PC-3 (cell line): ENCODE measurements around the gene HMCN2. TPM values are rescaled to one million over a fixed set of nuclear protein-coding genes. Genes with fewer than 3 reads are reported as not detected.
A peak's percentile ranks its signal among the peaks of the same experiment; 100 is the strongest.

Experiments
- ATAC-seq: fragments of 200-7000 bp; cut with Tn5 transposase; 2 replicates; pipeline ENCODE4 v1.9.1; 2020; ENCODE audit warnings: mild to moderate bottlenecking, moderate library complexity
- BruUV-seq: library from RNA; stranded (reverse); fragments of 400-500 nt; replicated peaks from 2 replicates; lab custom pipeline; 2021; lab: Mats Ljungman, UMichigan
- CTCF ChIA-PET: fragments of 300-600 bp; sonication (Branson Sonifier 250); formaldehyde crosslinking; loops from one replicate; lab custom pipeline; 2022; ENCODE audit warnings: antibody characterized with exemption; lab: Charles Lee
- POLR2A ChIA-PET: fragments of 300-600 bp; sonication (Branson Sonifier 250); formaldehyde crosslinking; loops from one replicate; lab custom pipeline; 2022; ENCODE audit warnings: antibody characterized with exemption; ENCODE audit not compliant: unreplicated experiment; lab: Charles Lee
- DNase-seq: peaks from one replicate; pipeline ENCODE4 v3.0.0-alpha.2; 2015
- H2AFZ ChIP-seq: fragments of 300-600 bp; sonication (generic); 2 replicates; pipeline ENCODE4 v1.6.0; 2016; ENCODE audit warnings: antibody characterized with exemption, low read length
- H3F3A ChIP-seq: fragments of 300-600 bp; sonication (generic); one replicate; pipeline ENCODE4 v1.6.0; 2017; ENCODE audit warnings: antibody characterized with exemption, low read length, control low read depth, mild to moderate bottlenecking; ENCODE audit not compliant: unreplicated experiment
- H3K27ac ChIP-seq: fragments of 300-600 bp; sonication (generic); 2 replicates; pipeline ENCODE4 v1.5.1; 2016; ENCODE audit warnings: mild to moderate bottlenecking, low read length
- H3K27me3 ChIP-seq: fragments of 300-600 bp; sonication (generic); 2 replicates; pipeline ENCODE4 v1.6.1; 2016; ENCODE audit warnings: low read length, mixed read lengths
- H3K36me3 ChIP-seq: fragments of 300-600 bp; sonication (generic); 2 replicates; pipeline ENCODE4 v1.6.1; 2016; ENCODE audit warnings: low read depth, mixed run types, low read length, mixed read lengths
- H3K4me1 ChIP-seq: fragments of 300-600 bp; sonication (generic); 2 replicates; pipeline ENCODE4 v1.5.1; 2016; ENCODE audit warnings: low read length; ENCODE audit not compliant: insufficient read depth
- H3K4me2 ChIP-seq: fragments of 300-600 bp; sonication (generic); 2 replicates; pipeline ENCODE4 v1.6.0; 2016; ENCODE audit warnings: low read length
- H3K4me3 ChIP-seq: fragments of 300-600 bp; sonication (generic); 2 replicates; pipeline ENCODE4 v1.5.1; 2016; ENCODE audit warnings: mild to moderate bottlenecking, low read length, mixed read lengths
- H3K79me2 ChIP-seq: fragments of 300-600 bp; sonication (generic); 2 replicates; pipeline ENCODE4 v1.6.1; 2017; ENCODE audit warnings: low read length, mixed read lengths
- H3K9ac ChIP-seq: fragments of 300-600 bp; sonication (generic); 2 replicates; pipeline ENCODE4 v1.6.0; 2016; ENCODE audit warnings: mild to moderate bottlenecking, low read length
- H3K9me2 ChIP-seq: fragments of 300-600 bp; sonication (generic); replicated peaks from 2 replicates; pipeline ENCODE4 v1.6.1; 2016; ENCODE audit warnings: mixed run types, low read length, mixed read lengths
- H3K9me3 ChIP-seq: fragments of 300-600 bp; sonication (generic); 2 replicates; pipeline ENCODE4 v1.6.1; 2016; ENCODE audit warnings: low read length, mixed read lengths
- H4K20me1 ChIP-seq: fragments of 300-600 bp; sonication (generic); 2 replicates; pipeline ENCODE4 v1.6.1; 2016; ENCODE audit warnings: low read length, mixed read lengths
- EZH2 ChIP-seq: fragments of 300-600 bp; sonication (generic); IDR thresholded peaks from one replicate; pipeline ENCODE4 v1.6.1; 2017; ENCODE audit warnings: antibody characterized with exemption, mild to moderate bottlenecking, low read length; ENCODE audit not compliant: unreplicated experiment
- EZH2phosphoT487 ChIP-seq: fragments of 300-600 bp; sonication (generic); IDR thresholded peaks from 2 replicates; pipeline ENCODE4 v1.6.1; 2018; ENCODE audit warnings: mild to moderate bottlenecking, antibody characterized with exemption, low read length, borderline replicate concordance
- intact Hi-C: fragments of 100-400 bp; cut with micrococcal nuclease; formaldehyde crosslinking; loops from 2 replicates; pipeline ENCODE4 v1.9.0; 2023
- total RNA-seq: library from RNA; depleted of rRNA; stranded (reverse); fragments of >200 nt; gene quantifications from 2 replicates; pipeline ENCODE4 v1.2.3, GENCODE V29; 2014
- TF ChIP-seq, protein P1 (sequence below): fragments of 300-600 bp; sonication (generic); conservative IDR thresholded peaks from 2 replicates; pipeline ENCODE4 v1.5.1; 2017; ENCODE audit warnings: antibody characterized with exemption, low read depth, mild to moderate bottlenecking, low read length

The HMCN2 gene
- total RNA-seq, 1 experiment from 2014 or later, result 0.11 TPM

- TF ChIP-seq, protein P1, sequence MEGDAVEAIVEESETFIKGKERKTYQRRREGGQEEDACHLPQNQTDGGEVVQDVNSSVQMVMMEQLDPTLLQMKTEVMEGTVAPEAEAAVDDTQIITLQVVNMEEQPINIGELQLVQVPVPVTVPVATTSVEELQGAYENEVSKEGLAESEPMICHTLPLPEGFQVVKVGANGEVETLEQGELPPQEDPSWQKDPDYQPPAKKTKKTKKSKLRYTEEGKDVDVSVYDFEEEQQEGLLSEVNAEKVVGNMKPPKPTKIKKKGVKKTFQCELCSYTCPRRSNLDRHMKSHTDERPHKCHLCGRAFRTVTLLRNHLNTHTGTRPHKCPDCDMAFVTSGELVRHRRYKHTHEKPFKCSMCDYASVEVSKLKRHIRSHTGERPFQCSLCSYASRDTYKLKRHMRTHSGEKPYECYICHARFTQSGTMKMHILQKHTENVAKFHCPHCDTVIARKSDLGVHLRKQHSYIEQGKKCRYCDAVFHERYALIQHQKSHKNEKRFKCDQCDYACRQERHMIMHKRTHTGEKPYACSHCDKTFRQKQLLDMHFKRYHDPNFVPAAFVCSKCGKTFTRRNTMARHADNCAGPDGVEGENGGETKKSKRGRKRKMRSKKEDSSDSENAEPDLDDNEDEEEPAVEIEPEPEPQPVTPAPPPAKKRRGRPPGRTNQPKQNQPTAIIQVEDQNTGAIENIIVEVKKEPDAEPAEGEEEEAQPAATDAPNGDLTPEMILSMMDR, result no peak
- no peak for TF ChIP-seq EZH2
- no peak for TF ChIP-seq EZH2phosphoT487
- no peak overlapping the region for H3K27ac ChIP-seq
- intact Hi-C loops, result loop anchor here (5.0 kb wide), 1 partner anchor 117 kb away; the partner anchor contains the start of gene FUBP3
- H3K36me3 ChIP-seq, result no peaks in the 10 kb centered on the region
- H3F3A ChIP-seq, result no peaks in the 10 kb centered on the region
- H3K79me2 ChIP-seq, result no peaks in the 10 kb centered on the region
- no peaks in the 10 kb centered on the region for H3K27me3 ChIP-seq
- H3K4me3 ChIP-seq, result no peak overlapping the region
- H3K9me3 ChIP-seq, result no peaks in the 10 kb centered on the region
- no peaks in the 10 kb centered on the region for H4K20me1 ChIP-seq
- no peak overlapping the region for H2AFZ ChIP-seq
- ATAC-seq, result no peak
- H3K9ac ChIP-seq, result no peak overlapping the region
- H3K4me1 ChIP-seq, result no peaks in the 10 kb centered on the region
- no peak overlapping the region for H3K4me2 ChIP-seq
- no TSS peak for BruUV-seq
- ChIA-PET CTCF (interaction anchor here (0.6 to 1.0 kb wide), 4 partner anchors 40 to 224 kb away, joined by 4 to 6 read pairs (median 6); no protein-coding TSS in a partner anchor), POLR2A (no interaction called here)
- no peaks in the 10 kb centered on the region for H3K9me2 ChIP-seq
- DNase-seq, result no peak
Measured at GRCh38 chr9:130459941-130460669, 194.5 kb downstream of the HMCN2 start.

DNA sequence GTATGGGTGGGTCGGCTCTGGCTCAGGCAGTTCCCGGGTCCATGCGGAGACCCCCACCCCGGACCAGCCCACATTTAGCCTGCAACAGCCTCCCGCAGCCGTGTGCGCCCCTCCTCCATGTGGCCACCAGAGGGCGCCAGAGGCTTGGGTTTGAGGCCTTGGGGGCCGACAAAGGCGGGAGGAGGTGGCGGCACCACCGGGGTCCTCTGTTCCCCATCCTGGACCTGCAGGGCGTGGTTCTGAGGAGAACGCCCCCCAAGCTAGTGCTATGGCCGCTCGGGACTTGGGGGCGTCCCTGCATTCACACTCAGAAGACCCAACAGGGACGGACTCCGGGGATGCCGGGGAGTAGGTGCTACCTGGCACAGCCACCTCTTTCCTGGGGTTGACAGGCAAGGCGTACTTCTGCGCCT is 195.7 kb downstream of the HMCN2 start:
- Histone ChIP-seq H3K27ac (no peak overlapping the region), H3K79me2 (no peaks in the 10 kb centered on the region), H3K9me2 (no peaks in the 10 kb centered on the region), H2AFZ (0 out of 2 replicates have a peak overlapping the region, but pooled peaks have one; percentile 26), H3K4me3 (no peak overlapping the region), H3K27me3 (no peaks in the 10 kb centered on the region), H3K36me3 (no peaks in the 10 kb centered on the region), H3K4me2 (peak overlapping the region; percentile 39), H3K9me3 (no peaks in the 10 kb centered on the region), H3K9ac (no peak overlapping the region), H4K20me1 (no peaks in the 10 kb centered on the region), H3F3A (no peaks in the 10 kb centered on the region), H3K4me1 (no peaks in the 10 kb centered on the region)
- peak; percentile 59 for ATAC-seq
- CTCF ChIA-PET, result interaction anchor here (1.0 kb wide), 1 partner anchor 39 kb away, joined by 4 read pairs; no protein-coding TSS in a partner anchor
- TF ChIP-seq, protein P1, result peak; percentile 74
- no peak for TF ChIP-seq EZH2phosphoT487
- TF ChIP-seq EZH2, result no peak
- no TSS peak for BruUV-seq
- peak; percentile 60 for DNase-seq
- intact Hi-C loops, result loop anchor here (1.0 to 5.0 kb wide), 2 partner anchors 116 to 221 kb away; partner anchors contain the start of gene FUBP3
- POLR2A ChIA-PET, result no interaction called here

DNA sequence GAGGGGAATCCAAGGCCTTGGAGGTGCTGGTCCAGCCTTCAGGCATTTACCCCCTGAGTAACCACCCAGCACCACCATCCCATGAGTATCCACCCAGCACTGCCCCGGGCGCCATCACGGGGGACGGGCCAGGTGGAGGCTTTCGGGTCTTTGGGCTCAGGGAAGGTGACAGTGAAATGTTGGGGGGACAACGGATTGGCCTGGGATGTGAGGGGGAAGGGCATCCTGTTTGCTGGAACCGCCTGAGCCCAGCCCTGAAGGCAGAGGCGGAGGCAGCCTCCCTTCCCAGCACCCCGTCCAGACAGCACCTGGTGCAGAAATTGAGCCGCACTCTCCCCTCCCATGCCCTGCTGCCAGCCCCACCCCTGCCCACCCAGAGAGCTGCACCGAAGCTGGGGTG is 196.2 kb downstream of the HMCN2 start:
- no peak for DNase-seq
- TF ChIP-seq EZH2, result no peak
- no peak for TF ChIP-seq EZH2phosphoT487
- TF ChIP-seq, protein P1, result no peak
- POLR2A ChIA-PET, result no interaction called here
- H3K9me3 ChIP-seq, result no peaks in the 10 kb centered on the region
- H3K79me2 ChIP-seq, result no peaks in the 10 kb centered on the region
- H3K9ac ChIP-seq, result no peak overlapping the region
- no TSS peak for BruUV-seq
- no peak; the same call in 1 of the 2 replicates for ATAC-seq
- H3K27ac ChIP-seq, result no peak overlapping the region
- H3K27me3 ChIP-seq, result no peaks in the 10 kb centered on the region
- no peaks in the 10 kb centered on the region for H3K36me3 ChIP-seq
- no peak overlapping the region for H3K4me3 ChIP-seq
- H4K20me1 ChIP-seq, result no peaks in the 10 kb centered on the region
- no peak overlapping the region; the same call in 1 of the 2 replicates for H3K4me2 ChIP-seq
- no peaks in the 10 kb centered on the region for H3K4me1 ChIP-seq
- no peak overlapping the region for H2AFZ ChIP-seq
- CTCF ChIA-PET, result no interaction called here
- no peaks in the 10 kb centered on the region for H3F3A ChIP-seq
- intact Hi-C loops, result loop anchor here (1.0 to 5.0 kb wide), 2 partner anchors 116 to 221 kb away; partner anchors contain the start of gene FUBP3
- H3K9me2 ChIP-seq, result no peaks in the 10 kb centered on the region
